GM12878 (cell line): ENCODE measurements around the gene ANKRD44. TPM values are rescaled to one million over a fixed set of nuclear protein-coding genes. Genes with fewer than 3 reads are reported as not detected.
A peak's percentile ranks its signal among the peaks of the same experiment; 100 is the strongest.

ENCODE experiments used
- ATAC-seq: fragments of 200-7000 bp; cut with Tn5 transposase; 3 replicates; pipeline ENCODE4 v1.9.1; 2020; ENCODE audit warnings: mild to moderate bottlenecking, moderate library complexity
- BruUV-seq: library from RNA; stranded (reverse); fragments of 400-500 nt; replicated peaks from 2 replicates; lab custom pipeline; 2021; lab: Mats Ljungman, UMichigan
- CTCF ChIA-PET: fragments of 300-600 bp; sonication (Branson Sonifier 250); formaldehyde crosslinking; extraction: SDS; loops from one replicate; lab custom pipeline; 2021; ENCODE audit warnings: inconsistent platforms; lab: Yijun Ruan, JAX
- POLR2A ChIA-PET: fragments of 350-600 bp; formaldehyde crosslinking; extraction: SDS; loops from one replicate; lab custom pipeline; 2021; ENCODE audit warnings: inconsistent platforms; lab: Charles Lee
- RAD21 ChIA-PET: fragments of 300-600 bp; sonication (Branson Sonifier 250); formaldehyde crosslinking; loops from one replicate; lab custom pipeline; 2023; ENCODE audit warnings: antibody characterized with exemption; ENCODE audit not compliant: unreplicated experiment; lab: Charles Lee
- SMC1A ChIA-PET: fragments of 300-600 bp; sonication (Branson Sonifier 250); formaldehyde crosslinking; loops from one replicate; lab custom pipeline; 2023; ENCODE audit not compliant: unreplicated experiment, uncharacterized antibody; lab: Charles Lee
- DNase-seq: peaks from one replicate; pipeline ENCODE4 v3.0.0-alpha.2; 2011; ENCODE audit warnings: low read depth, low spot score
- FAIRE-seq: peaks from 3 replicates; lab custom pipeline; 2011; peaks lifted over from hg19 to GRCh38; lab: Jason Lieb, UNC
- H2AFZ ChIP-seq: 2 replicates; pipeline ENCODE4 v1.6.0; 2011; ENCODE audit warnings: low read depth, low read length, control low read depth; ENCODE audit not compliant: control insufficient read depth
- H3K27ac ChIP-seq: 2 replicates; pipeline ENCODE4 v1.5.1; 2011; ENCODE audit warnings: control low read depth; ENCODE audit not compliant: control insufficient read depth, insufficient read depth
- H3K27me3 ChIP-seq, 2 experiments: replicated peaks in 1 of 2; 2 replicates each; pipeline versions ENCODE4 v1.6.0 to v1.6.1; 2011; ENCODE audit warnings: low read length in 1 of 2; ENCODE audit not compliant: control insufficient read depth in 2 of 2, insufficient read depth in 2 of 2
- H3K36me3 ChIP-seq, 2 experiments: 2 replicates each; pipeline ENCODE4 v1.5.1; 2011; ENCODE audit warnings: low read length in 1 of 2; ENCODE audit not compliant: control insufficient read depth in 2 of 2, insufficient read depth in 2 of 2
- H3K4me1 ChIP-seq: 2 replicates; pipeline ENCODE4 v1.6.1; 2011; ENCODE audit warnings: mild to moderate bottlenecking, low read length, moderate library complexity, mixed read lengths; ENCODE audit not compliant: control insufficient read depth, insufficient read depth
- H3K4me2 ChIP-seq: 2 replicates; pipeline ENCODE4 v1.6.0; 2011; ENCODE audit warnings: control low read depth; ENCODE audit not compliant: control insufficient read depth, insufficient read depth
- H3K4me3 ChIP-seq: fragments of 200-600 bp; sonication (generic); 2 replicates; pipeline ENCODE4 v1.5.1; 2016
- H3K79me2 ChIP-seq: 2 replicates; pipeline ENCODE4 v1.6.0; 2011; ENCODE audit warnings: low read length; ENCODE audit not compliant: control insufficient read depth, insufficient read depth
- H3K9ac ChIP-seq: 2 replicates; pipeline ENCODE4 v1.8.0; 2011; ENCODE audit warnings: low read length, control low read depth, mixed read lengths; ENCODE audit not compliant: control insufficient read depth, insufficient read depth
- H3K9me3 ChIP-seq: replicated peaks from 3 replicates; pipeline ENCODE4 v1.5.1; 2011; ENCODE audit warnings: mild to moderate bottlenecking, low read length; ENCODE audit not compliant: control insufficient read depth, insufficient read depth
- H4K20me1 ChIP-seq: 2 replicates; pipeline ENCODE4 v1.6.0; 2011; ENCODE audit not compliant: control insufficient read depth, insufficient read depth
- BCL3 ChIP-seq: IDR thresholded peaks from 2 replicates; pipeline ENCODE4 v1.6.1; 2011; ENCODE audit warnings: borderline replicate concordance, low read depth, mild to moderate bottlenecking, moderate library complexity, low read length; ENCODE audit not compliant: insufficient read depth, poor library complexity, severe bottlenecking
- BHLHE40 ChIP-seq, 2 experiments: fragments of 450-650 bp in 1 of 2; IDR thresholded peaks; 2 replicates each; pipeline ENCODE4 v1.6.1; 2011 to 2017; ENCODE audit warnings: low read depth in 2 of 2, borderline replicate concordance in 1 of 2, improper control_type of control experiment in 1 of 2, low read length in 1 of 2, mild to moderate bottlenecking in 1 of 2
- E2F4 ChIP-seq: IDR thresholded peaks from 2 replicates; pipeline ENCODE4 v1.6.1; 2012; ENCODE audit warnings: low read depth, low read length, improper control_type of control experiment
- IRF4 ChIP-seq: IDR thresholded peaks from 2 replicates; pipeline ENCODE4 v1.6.1; 2011; ENCODE audit warnings: low read depth, low read length
- JUNB ChIP-seq: IDR thresholded peaks from 2 replicates; pipeline ENCODE4 v1.6.1; 2016; ENCODE audit warnings: antibody characterized with exemption, mild to moderate bottlenecking
- REST ChIP-seq: IDR thresholded peaks from 2 replicates; pipeline ENCODE4 v1.6.1; 2012; ENCODE audit warnings: mild to moderate bottlenecking, low read depth, low read length
- RUNX3 ChIP-seq: IDR thresholded peaks from 2 replicates; pipeline ENCODE4 v1.6.1; 2012; ENCODE audit warnings: low read length, inconsistent platforms
- WGBS: methylation state at CpG from one replicate; pipeline ENCODE4 v1.1.6; 2016; ENCODE audit warnings: low lambda C conversion rate; ENCODE audit not compliant: insufficient replicate concordance, insufficient coverage; ENCODE audit errors: missing lambda C conversion rate; 5-methylcytosine and 5-hydroxymethylcytosine counted together
- in situ Hi-C: fragments of 300-500 bp; cut with MboI; formaldehyde crosslinking; loops from 9 replicates; pipeline ENCODE4 v1.14.3; 2018; ENCODE audit warnings: mixed read lengths
- intact Hi-C: fragments of 100-400 bp; cut with micrococcal nuclease; formaldehyde crosslinking; loops from one replicate; pipeline ENCODE4 v1.14.2; 2022; ENCODE audit not compliant: unreplicated experiment
- polyA plus RNA-seq, 11 experiments: library from polyadenylated mRNA; depleted of rRNA in 4 of 11; unstranded in 6 of 11; stranded (reverse) in 5 of 11; fragments of >200 nt; fragmentation: Nextera tagmentation in 4 of 11; fragmentation: Illumina TruSeq in 1 of 11; extraction: Ambion mirVana in 4 of 11; extraction: Trizol in 1 of 11; gene quantifications; 1 replicate in 1 of 11; 2 replicates in 10 of 11; pipeline versions ENCODE4 v1.2.1 to v1.2.3, GENCODE V29; 2011 to 2016; ENCODE audit warnings: inconsistent platforms in 2 of 11, missing spikeins in 2 of 11, low read depth in 1 of 11
- total RNA-seq, 4 experiments: library from RNA; depleted of rRNA in 3 of 4; stranded (reverse); fragments of >200 nt in 3 of 4; fragmentation: Illumina TruSeq in 1 of 4; extraction: Trizol in 1 of 4; gene quantifications; 2 replicates each; pipeline versions ENCODE4 v1.2.1 to v1.2.3, GENCODE V29; 2013 to 2021

ANKRD44 gene
- total and polyA plus RNA-seq, 10 of the 15 experiments (the other 5 are each of a cell fraction or from before 2014, with no cell fraction given), result 19.1 to 99.1 (median 59.6) TPM

- BruUV-seq, result no TSS peak
- 76% methylated on average over 4 of the region's 4 CpGs for WGBS
- peak overlapping the region; percentile 8; the same call in 1 of the 2 replicates for H3K27ac ChIP-seq
- ChIA-PET CTCF (interaction anchor here (0.9 to 1.9 kb wide), 3 partner anchors 19 to 36 kb away, joined by 3 to 5 read pairs (median 5); no protein-coding TSS in a partner anchor), RAD21 (interaction anchor here (1.0 kb wide), 1 partner anchor 19 kb away, joined by 3 read pairs; no protein-coding TSS in a partner anchor), SMC1A (interaction anchor here (0.6 to 2.0 kb wide), 6 partner anchors 9 to 154 kb away, joined by 3 to 7 read pairs (median 6); no protein-coding TSS in a partner anchor), POLR2A (interaction anchor here (0.9 kb wide), 1 partner anchor 17 kb away, joined by 4 read pairs; no protein-coding TSS in a partner anchor)
- intact Hi-C loops (no loop called here), in situ Hi-C loops (no loop called here)
- peaks cover 0 to 5% of the 10 kb centered on the region in 2 experiments; a peak in 1 of 4 replicates for H3K36me3 ChIP-seq
- H4K20me1 ChIP-seq, result no peaks in the 10 kb centered on the region
- TF ChIP-seq BHLHE40 (IDR thresholded peaks at IDR 0.05; ENCODE audit: borderline replicate concordance in 1 of 2, low read depth in 2 of 2, low read length in 1 of 2) (peak in 1 of 2 experiments; percentile 9; a peak in 1 of 4 replicates), BCL3 (no peak), JUNB (peak; percentile 79), IRF4 (peak; percentile 68; the same call in 1 of the 2 replicates), E2F4 (no peak), REST (no peak), RUNX3 (peak; percentile 52; the same call in 1 of the 2 replicates)
- no peak overlapping the region; the same call in 1 of the 2 replicates for H3K4me2 ChIP-seq
- no peak for DNase-seq
- H3K9me3 ChIP-seq, result no peaks in the 10 kb centered on the region; the same call in 2 of the 3 replicates
- H3K9ac ChIP-seq, result no peak overlapping the region
- H3K4me3 ChIP-seq, result no peak overlapping the region
- no peak for FAIRE-seq
- peaks cover 35% of the 10 kb centered on the region for H3K79me2 ChIP-seq
- H3K27me3 ChIP-seq, result no peaks in the 10 kb centered on the region
- H3K4me1 ChIP-seq, result peaks cover 46% of the 10 kb centered on the region
- no peak for ATAC-seq
- no peak overlapping the region for H2AFZ ChIP-seq
These were observed 161.0 kb downstream of the ANKRD44 start for GRCh38 chr2:197149546-197149945.
